Measurements from ENCODE around the gene DNAJC25. TPM values are rescaled to one million over a fixed set of nuclear protein-coding genes. Genes with fewer than 3 reads are reported as not detected.
"Not testable (repeated sequence)": the region's sequence is repeated elsewhere in the genome, so short reads cannot be mapped to it uniquely, and the experiment has no call there.

The DNAJC25 gene
- total RNA-seq, 2 experiments from 2014 or later, result 3.2 to 3.6 TPM

DNA sequence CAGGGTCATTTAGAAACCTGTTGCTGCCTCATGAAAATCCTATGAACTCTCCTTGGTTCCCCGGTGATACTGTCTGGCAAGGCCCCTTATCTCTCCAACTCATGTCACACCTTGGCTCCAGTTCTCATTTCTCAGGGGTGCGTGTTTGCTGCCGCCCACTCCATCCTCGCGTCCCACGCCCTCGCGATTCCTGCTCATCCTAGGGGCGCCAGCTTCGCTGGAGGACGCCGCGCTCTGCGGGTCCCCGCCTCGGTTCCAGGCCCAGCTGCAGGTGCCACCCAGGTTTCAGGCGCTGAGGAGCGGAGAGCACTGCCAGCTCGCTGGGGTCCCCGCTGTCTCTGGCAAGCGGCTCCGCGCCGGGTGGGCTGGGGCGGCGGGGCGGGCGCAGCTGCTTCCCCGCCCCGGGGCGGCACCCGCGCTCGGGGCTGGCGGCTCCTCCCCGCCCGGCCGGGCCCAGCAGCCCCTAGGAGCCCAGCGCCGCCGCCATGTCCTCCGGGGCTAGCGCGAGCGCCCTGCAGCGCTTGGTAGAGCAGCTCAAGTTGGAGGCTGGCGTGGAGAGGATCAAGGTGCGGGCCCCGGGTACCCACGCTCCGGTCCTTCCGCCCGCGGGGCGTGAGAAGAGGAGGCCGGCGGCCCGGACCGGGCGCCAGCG lies 30.1 kb downstream of the DNAJC25 start, which contains the start of gene GNG10:
TSS of gene GNG10 (plus strand) at position 456 of the 652 bp plus-strand sequence. CDS start at position 486, 30 bp downstream.
- peak within 1 kb of the TSS; percentile 85 for H3K27ac Mint-ChIP-seq
- peak; percentile 71 for DNase-seq
- H3K36me3 Mint-ChIP-seq (ENCODE audit: low read depth), result peaks cover 27% of the 10 kb centered on the region
- no peaks in the 10 kb centered on the region for H3K27me3 Mint-ChIP-seq
- ChIA-PET POLR2A (interaction anchor here (0.6 to 2.3 kb wide), 10 partner anchors 10 to 1057 kb away, joined by 3 to 35 read pairs (median 4); partner anchors contain the start of genes DNAJC25, INIP and PTBP3), CTCF (interaction anchor here (0.6 kb wide), 1 partner anchor 414 kb away, joined by 3 read pairs; no protein-coding TSS in a partner anchor)
- H3K9me3 Mint-ChIP-seq, result no peaks in the 10 kb centered on the region
- peaks cover 29% of the 10 kb centered on the region for H3K4me1 Mint-ChIP-seq
- H3K4me3 Mint-ChIP-seq, result peak within 1 kb of the TSS; percentile 98

DNA sequence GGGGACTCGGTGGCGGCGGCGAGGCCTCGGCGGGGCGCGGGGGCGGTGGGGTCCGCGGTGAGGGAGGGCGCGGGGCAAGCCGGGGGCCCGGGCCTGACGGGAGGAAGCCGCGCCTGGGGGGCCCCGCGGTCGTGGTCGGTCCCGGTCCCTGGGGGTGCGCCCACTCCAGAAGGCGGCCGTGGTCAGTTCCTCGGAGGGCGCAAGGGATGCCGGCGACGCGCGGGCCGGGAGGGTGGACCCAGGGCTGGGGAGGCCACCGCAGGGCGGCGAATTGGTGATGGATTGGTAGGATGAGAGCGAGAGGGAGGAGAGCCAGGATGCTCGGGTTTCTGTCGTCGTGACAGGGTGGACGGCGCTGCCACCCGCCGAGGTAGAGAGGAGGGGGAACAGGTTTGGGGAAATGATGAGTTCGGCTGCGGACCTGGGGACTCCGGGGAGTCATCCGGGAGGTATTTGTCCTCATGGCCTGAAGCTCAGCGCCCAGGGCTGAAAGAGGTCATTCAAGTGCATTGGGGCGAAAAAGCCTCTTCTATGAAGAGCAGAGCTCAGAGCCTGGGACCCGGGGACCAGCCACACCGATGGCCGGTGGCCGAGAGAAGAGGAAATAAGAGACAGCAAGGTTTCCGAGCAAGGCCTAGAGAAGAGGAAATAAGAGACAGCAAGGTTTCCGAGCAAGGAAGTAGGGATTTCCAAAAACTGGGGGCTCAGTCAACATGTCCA lies 30.8 kb downstream of the DNAJC25 start:
- Mint-ChIP-seq H3K4me1 (peaks cover 29% of the 10 kb centered on the region), H3K36me3 (ENCODE audit: low read depth) (peaks cover 32% of the 10 kb centered on the region), H3K9me3 (no peaks in the 10 kb centered on the region), H3K4me3 (peak overlapping the region; percentile 98), H3K27ac (peak overlapping the region; percentile 85), H3K27me3 (no peaks in the 10 kb centered on the region)
- peak; percentile 44 for DNase-seq
- CTCF ChIA-PET, result interaction anchor here (1.2 kb wide), 1 partner anchor 31 kb away, joined by 4 read pairs; the partner anchor contains the start of gene DNAJC25
- POLR2A ChIA-PET, result interaction anchor here (0.6 to 2.3 kb wide), 10 partner anchors 10 to 1413 kb away, joined by 3 to 35 read pairs (median 4); partner anchors contain the start of genes DNAJC25, INIP and PTBP3

DNA sequence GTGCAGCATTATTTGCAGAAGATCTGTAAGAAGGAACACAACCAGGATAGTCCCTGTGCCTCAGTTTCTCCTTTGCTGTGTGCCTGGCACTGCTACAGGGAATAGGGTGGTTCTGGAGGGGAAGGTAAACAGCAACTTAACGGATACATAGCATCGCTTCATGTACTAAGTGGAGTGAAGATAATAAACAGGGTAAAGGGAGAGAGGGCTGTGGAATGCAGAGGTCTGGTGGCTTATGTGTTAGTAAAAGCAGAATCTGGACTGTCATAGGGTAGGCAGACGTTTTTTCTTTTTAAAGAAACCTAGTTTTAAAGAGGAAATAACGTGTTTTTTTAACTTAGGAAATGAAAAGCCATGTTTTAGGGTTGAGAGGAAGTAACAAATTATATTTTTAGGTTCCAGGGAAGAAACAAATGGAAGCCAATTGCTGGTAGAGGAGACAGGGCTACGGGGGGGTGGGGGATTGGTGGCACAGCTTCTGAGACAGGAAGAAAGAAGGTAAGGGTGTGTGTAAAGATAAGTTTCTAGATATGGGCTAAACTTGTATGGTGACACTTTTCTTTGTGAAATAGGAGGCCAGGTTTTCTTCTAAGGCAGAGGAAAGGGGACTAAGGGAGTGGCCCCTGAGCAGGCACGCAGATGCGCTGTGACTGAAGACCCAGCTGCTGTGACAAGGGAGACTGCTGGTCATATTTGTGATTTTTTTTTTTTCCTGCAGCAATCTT lies 31.6 kb downstream of the DNAJC25 start:
- Mint-ChIP-seq H3K9me3 (no peaks in the 10 kb centered on the region), H3K4me3 (peak overlapping the region; percentile 98), H3K27ac (peak overlapping the region; percentile 85), H3K4me1 (peaks cover 29% of the 10 kb centered on the region), H3K36me3 (ENCODE audit: low read depth) (peaks cover 39% of the 10 kb centered on the region), H3K27me3 (no peaks in the 10 kb centered on the region)
- POLR2A ChIA-PET, result interaction anchor here (0.6 to 2.3 kb wide), 7 partner anchors 11 to 1414 kb away, joined by 3 to 35 read pairs (median 4); partner anchors contain the start of gene DNAJC25
- CTCF ChIA-PET, result interaction anchor here (1.2 kb wide), 1 partner anchor 31 kb away, joined by 4 read pairs; the partner anchor contains the start of gene DNAJC25
- DNase-seq, result peak; percentile 38

DNA sequence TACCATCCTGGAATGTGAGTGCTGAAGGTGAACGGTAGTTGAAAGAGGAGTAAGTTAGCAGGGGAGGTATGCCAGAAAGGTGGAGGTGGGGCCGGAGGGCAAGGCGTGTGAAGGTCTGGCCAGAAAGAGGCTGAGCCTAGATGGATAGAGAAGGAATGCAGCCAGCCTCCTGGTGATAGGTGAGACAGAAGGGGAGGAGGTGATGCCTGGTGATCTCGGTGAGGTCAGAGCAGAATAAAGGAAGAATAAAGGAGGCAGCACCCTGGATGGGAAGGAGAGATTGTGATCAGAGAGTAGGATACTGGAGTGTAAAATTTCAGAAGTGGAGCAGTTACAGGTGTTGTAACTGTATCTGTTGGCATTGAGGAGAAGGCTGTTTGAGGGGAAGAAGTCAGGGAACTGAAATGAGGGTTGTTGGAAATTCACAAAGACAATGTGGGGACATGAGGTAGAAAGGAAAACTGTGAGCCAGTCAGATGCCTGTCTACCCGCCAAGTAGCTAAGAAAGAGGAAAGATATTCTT lies 32.2 kb downstream of the DNAJC25 start:
- peak overlapping the region; percentile 98 for H3K4me3 Mint-ChIP-seq

DNA sequence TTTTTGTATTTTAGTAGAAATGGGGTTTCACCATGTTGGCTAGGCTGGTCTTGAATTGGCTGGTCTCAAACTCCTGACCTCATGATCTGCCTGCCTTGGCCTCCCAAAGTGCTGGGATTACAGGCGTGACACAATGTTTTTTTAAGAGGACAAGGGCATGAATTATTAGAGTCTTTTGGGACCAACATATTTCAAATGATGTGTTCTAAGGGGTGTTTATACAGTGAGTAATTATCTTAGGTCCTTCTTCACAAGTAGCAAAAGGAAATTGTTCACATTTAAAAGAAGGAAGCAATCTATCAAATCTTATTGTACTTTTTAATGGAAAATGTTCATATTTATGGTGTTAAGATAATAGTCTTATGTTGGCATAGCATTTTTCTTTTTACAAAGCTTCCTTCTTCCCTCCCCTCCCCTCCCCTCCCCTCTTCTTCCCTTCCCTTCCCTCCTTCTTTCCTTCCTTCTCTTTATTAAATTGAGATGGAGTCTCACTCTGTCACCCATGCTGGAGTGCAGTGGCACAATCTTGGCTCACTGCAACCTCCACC lies 37.0 kb downstream of the DNAJC25 start:
- no peak overlapping the region for H3K27ac Mint-ChIP-seq
- no peaks in the 10 kb centered on the region for H3K9me3 Mint-ChIP-seq
- H3K4me3 Mint-ChIP-seq, result no peak overlapping the region
- ChIA-PET CTCF (no interaction called here), POLR2A (no interaction called here)
- H3K4me1 Mint-ChIP-seq, result peaks cover 10% of the 10 kb centered on the region
- no peak for DNase-seq
- H3K36me3 Mint-ChIP-seq (ENCODE audit: low read depth), result peaks cover 47% of the 10 kb centered on the region
- no peaks in the 10 kb centered on the region for H3K27me3 Mint-ChIP-seq

More for the DNA sequence above, 32.2 kb downstream of the DNAJC25 start:
- Mint-ChIP-seq H3K4me1 (peaks cover 29% of the 10 kb centered on the region), H3K9me3 (no peaks in the 10 kb centered on the region), H3K27ac (peak overlapping the region; percentile 85), H3K36me3 (ENCODE audit: low read depth) (peaks cover 40% of the 10 kb centered on the region), H3K27me3 (no peaks in the 10 kb centered on the region)
- ChIA-PET CTCF (no interaction called here), POLR2A (interaction anchor here (0.6 to 1.8 kb wide), 3 partner anchors 11 to 469 kb away, joined by 3 to 5 read pairs (median 3); no protein-coding TSS in a partner anchor)
- no peak for DNase-seq

DNA sequence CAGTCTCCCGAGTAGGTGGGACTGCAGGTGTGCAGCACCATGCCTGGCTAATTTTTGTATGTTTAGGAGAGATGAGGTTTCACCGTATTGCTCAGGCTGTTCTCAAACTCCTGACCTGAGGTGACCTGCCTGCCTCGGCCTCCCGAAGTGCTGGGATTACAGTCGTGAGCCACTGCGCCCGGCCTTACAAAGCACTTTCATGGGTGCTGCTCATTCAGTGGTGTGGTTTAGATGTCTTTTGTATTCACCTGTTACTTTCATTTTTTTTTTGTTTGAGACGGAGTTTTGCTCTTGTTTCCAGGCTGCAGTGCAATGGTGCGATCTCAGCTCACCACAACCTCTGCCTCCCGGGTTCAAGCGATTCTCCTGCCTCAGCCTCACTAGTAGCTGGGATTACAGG lies 37.5 kb downstream of the DNAJC25 start:
- H3K4me3 Mint-ChIP-seq, DNase-seq, POLR2A ChIA-PET, CTCF ChIA-PET, H3K4me1 Mint-ChIP-seq, H3K27me3 Mint-ChIP-seq, H3K9me3 Mint-ChIP-seq, H3K27ac Mint-ChIP-seq: not testable (repeated sequence)
- H3K36me3 Mint-ChIP-seq (ENCODE audit: low read depth), result peaks cover 42% of the 10 kb centered on the region

DNA sequence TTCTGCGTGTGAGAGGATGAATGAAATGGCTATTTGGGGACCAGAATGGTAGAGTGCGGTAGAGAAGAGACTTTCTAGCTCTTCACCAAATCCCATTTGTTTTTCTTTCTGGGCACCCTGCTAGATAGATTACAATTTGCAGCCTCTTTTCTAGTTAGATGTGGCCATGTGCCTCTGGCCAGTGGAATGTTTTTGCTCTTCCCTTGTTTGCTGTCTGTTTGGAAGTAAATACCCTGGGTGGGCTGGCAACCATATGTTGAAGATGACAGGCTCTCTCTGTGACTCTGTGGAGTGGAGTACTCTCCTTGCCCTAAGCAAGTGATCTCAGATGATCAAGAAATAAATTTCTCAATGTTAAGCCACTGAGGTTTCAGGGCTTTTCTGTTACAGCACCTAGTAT lies 43.2 kb downstream of the DNAJC25 start:
- Mint-ChIP-seq H3K9me3 (no peaks in the 10 kb centered on the region), H3K4me3 (no peak overlapping the region), H3K27me3 (no peaks in the 10 kb centered on the region), H3K36me3 (ENCODE audit: low read depth) (peaks cover 27% of the 10 kb centered on the region), H3K4me1 (no peaks in the 10 kb centered on the region), H3K27ac (no peak overlapping the region)
- ChIA-PET CTCF (no interaction called here), POLR2A (interaction anchor here (1.3 kb wide), 1 partner anchor 11 kb away, joined by 5 read pairs; no protein-coding TSS in a partner anchor)
- DNase-seq, result no peak

DNA sequence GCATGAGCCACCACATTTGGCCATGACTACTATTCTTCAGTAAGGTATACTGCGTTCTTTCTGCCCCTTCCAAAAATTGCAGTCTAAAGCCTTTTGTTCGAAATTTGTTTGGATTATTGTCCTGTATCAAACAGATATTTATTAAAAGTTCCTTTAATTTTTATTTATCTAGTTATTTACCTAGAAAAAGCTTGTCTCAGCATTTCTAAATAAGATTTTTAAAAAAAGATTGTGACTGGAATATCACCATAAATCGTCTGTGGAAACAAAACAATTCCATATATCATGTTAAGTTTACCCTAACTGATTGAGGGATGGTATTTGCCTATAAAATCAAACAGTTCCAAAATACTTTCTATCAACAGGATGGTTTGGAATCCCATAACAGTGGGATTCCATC lies 45.0 kb downstream of the DNAJC25 start:
- CTCF ChIA-PET, result no interaction called here
- Mint-ChIP-seq H3K4me1 (no peaks in the 10 kb centered on the region), H3K9me3 (no peaks in the 10 kb centered on the region), H3K27ac (no peak overlapping the region), H3K36me3 (ENCODE audit: low read depth) (peaks cover 21% of the 10 kb centered on the region), H3K4me3 (no peak overlapping the region), H3K27me3 (no peaks in the 10 kb centered on the region)
- no peak for DNase-seq
- POLR2A ChIA-PET, result interaction anchor here (1.3 kb wide), 1 partner anchor 15 kb away, joined by 3 read pairs; the partner anchor contains the start of gene GNG10

DNA sequence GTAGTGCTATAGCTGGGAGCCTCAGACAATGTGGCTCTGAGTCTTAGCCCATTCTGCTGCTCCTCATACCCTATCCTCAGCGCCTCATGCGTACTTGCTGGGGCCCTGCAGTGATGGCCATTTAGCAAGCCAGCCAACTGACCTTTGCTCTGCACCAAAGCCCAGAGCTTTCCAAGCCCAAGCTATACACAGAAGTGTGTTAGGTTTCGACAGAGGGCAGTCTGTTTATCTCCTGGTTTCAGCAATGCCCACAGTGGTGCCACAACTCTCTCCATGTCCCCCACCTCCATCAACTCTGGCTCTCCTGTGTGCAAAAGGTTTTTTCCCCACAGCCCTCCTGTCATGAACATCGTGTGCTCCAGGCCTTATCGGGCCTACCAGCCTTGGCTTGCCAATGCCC lies 47.2 kb downstream of the DNAJC25 start:
- no peak overlapping the region for H3K4me3 Mint-ChIP-seq
- no peak for DNase-seq
- peaks cover 20% of the 10 kb centered on the region for H3K36me3 Mint-ChIP-seq (ENCODE audit: low read depth)
- H3K27ac Mint-ChIP-seq, result no peak overlapping the region
- no peaks in the 10 kb centered on the region for H3K9me3 Mint-ChIP-seq
- H3K4me1 Mint-ChIP-seq, result no peaks in the 10 kb centered on the region
- no peaks in the 10 kb centered on the region for H3K27me3 Mint-ChIP-seq
- POLR2A ChIA-PET, result no interaction called here
- CTCF ChIA-PET, result no interaction called here

DNA sequence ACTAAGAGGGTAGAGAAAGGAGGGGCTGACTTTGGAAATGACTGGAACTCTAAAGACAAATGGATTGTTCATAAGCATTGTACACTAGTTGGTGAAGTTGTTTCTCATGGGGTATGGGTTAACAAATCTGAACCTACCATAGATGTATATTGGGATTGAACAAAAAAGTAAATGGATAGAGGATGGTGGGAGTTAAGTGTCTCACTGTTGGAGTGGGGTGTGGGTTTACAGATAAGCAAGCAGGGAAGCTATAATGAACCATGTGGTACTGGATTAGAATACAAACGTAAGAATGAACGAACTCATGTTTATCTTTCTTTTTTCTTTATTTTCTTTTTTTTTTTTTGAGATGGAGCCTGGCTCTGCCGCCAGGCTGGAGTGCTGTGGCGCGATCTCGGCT lies 48.1 kb downstream of the DNAJC25 start:
- peaks cover 20% of the 10 kb centered on the region for H3K36me3 Mint-ChIP-seq (ENCODE audit: low read depth)
- H3K9me3 Mint-ChIP-seq, result no peaks in the 10 kb centered on the region
- H3K27ac Mint-ChIP-seq, result no peak overlapping the region
- CTCF ChIA-PET, result interaction anchor here (0.6 kb wide), 1 partner anchor 12 kb away, joined by 3 read pairs; no protein-coding TSS in a partner anchor
- H3K27me3 Mint-ChIP-seq, result no peaks in the 10 kb centered on the region
- H3K4me3 Mint-ChIP-seq, result no peak overlapping the region
- POLR2A ChIA-PET, result interaction anchor here (2.0 kb wide), 1 partner anchor 17 kb away, joined by 4 read pairs; no protein-coding TSS in a partner anchor
- DNase-seq, result no peak
- no peaks in the 10 kb centered on the region for H3K4me1 Mint-ChIP-seq

DNA sequence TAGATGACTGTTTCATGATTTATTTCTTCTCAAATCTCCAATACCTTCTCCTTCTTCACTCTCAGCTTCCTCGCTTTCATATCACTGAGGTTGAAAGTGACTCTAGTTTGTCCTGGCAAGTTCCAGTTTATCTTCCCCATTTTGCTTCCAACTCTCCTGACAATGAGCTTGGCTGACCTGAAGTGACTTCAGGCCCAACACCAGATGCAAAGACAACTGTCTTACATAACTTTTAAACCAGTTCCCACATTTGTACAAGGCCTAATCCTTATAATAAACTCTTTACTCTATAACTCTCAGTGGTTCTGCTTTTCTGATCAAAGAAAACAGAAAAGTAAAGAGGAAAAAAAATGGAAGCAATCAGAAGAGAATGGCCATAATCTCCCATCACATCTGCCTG lies 52.3 kb downstream of the DNAJC25 start:
- H3K4me3 Mint-ChIP-seq, result no peak overlapping the region
- POLR2A ChIA-PET, result interaction anchor here (1.2 kb wide), 1 partner anchor 51 kb away, joined by 4 read pairs; no protein-coding TSS in a partner anchor
- H3K9me3 Mint-ChIP-seq, result no peaks in the 10 kb centered on the region
- H3K36me3 Mint-ChIP-seq (ENCODE audit: low read depth), result peaks cover 6% of the 10 kb centered on the region
- DNase-seq, result no peak
- CTCF ChIA-PET, result no interaction called here
- no peaks in the 10 kb centered on the region for H3K4me1 Mint-ChIP-seq
- no peak overlapping the region for H3K27ac Mint-ChIP-seq
- H3K27me3 Mint-ChIP-seq, result no peaks in the 10 kb centered on the region

DNA sequence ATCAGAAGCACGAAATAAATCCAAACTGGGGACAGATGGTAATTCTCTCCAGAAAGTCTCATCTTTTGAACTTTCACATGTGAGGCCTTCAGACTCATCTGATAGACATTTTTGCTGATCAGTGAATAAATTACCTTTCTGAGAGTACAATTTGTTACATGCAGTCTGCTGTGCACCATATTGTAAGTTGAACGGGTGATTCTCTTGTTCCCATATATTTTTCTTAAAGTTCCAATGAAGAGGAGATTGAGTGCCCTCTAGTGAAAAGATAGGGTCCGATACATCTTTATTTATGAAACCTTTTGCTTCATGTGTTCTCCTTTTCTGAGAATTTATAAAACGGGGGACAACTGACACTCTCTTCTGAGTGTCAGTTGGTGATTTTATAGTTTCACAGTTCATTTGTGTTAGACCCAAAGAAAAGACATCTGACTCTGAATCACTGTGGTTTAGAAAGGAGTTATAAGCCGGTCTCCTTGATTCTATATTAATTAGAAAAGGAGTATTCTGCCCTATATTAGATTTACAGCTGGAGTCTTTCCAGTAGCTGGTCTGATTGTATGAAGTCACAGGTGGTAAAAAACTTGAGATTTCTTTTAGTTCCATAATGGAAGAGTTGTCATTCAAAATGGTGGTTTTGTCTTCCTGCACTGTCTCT lies 60.7 kb downstream of the DNAJC25 start:
- Mint-ChIP-seq H3K4me3 (no peak overlapping the region), H3K4me1 (no peaks in the 10 kb centered on the region), H3K27ac (no peak overlapping the region), H3K9me3 (no peaks in the 10 kb centered on the region), H3K36me3 (ENCODE audit: low read depth) (no peaks in the 10 kb centered on the region), H3K27me3 (no peaks in the 10 kb centered on the region)
- ChIA-PET POLR2A (no interaction called here), CTCF (interaction anchor here (1.4 to 3.6 kb wide), 3 partner anchors 11 to 95 kb away, joined by 3 to 19 read pairs (median 11); no protein-coding TSS in a partner anchor)
- DNase-seq, result no peak
